Measurements from ENCODE around the gene INTS1. TPM values are rescaled to one million over a fixed set of nuclear protein-coding genes. Genes with fewer than 3 reads are reported as not detected.

INTS1 gene
- total RNA-seq, 4 donors from 2014 or later: 29.8 to 65.5 (median 41.4) TPM

- Histone ChIP-seq H3K27ac (no peak overlapping the region), H3K4me1 (no peaks in the 10 kb centered on the region), H3K27me3 (peaks cover 4% of the 10 kb centered on the region), H3K36me3 (peaks cover 0 to 57% of the 10 kb centered on the region in 2 donors), H3K9me3 (no peaks in the 10 kb centered on the region), H3K4me3 (no peak overlapping the region)
- no CpG with 5 or more reads among the region's 10 CpGs for WGBS, 2 donors (ENCODE audit: low coverage in 1 of 2)
- TF ChIP-seq POLR2AphosphoS5 (IDR thresholded peaks at IDR 0.05): no peak
- no peak for TF ChIP-seq CTCF (IDR thresholded peaks at IDR 0.05)
- no peak for TF ChIP-seq POLR2A (IDR thresholded peaks at IDR 0.05)
- TF ChIP-seq EP300 (IDR thresholded peaks at IDR 0.05): no peak
- ATAC-seq: no peak
Observed at GRCh38 chr7:1438208-1438607, 66.0 kb downstream of the INTS1 start.

GRCh38 chr7:1437155-1437880, 66.9 kb downstream of the INTS1 start:
- no peak for ATAC-seq
- WGBS, 2 donors (ENCODE audit: low coverage in 1 of 2): 80% methylated on average over 3 of the region's 43 CpGs; no CpG with 5 or more reads in 1 of the 2 donors
- H3K4me1 ChIP-seq: peaks cover 0 to 7% (median 3%) of the 10 kb centered on the region in 3 donors
- H3K4me3 ChIP-seq: no peak overlapping the region
- no peak for TF ChIP-seq CTCF (IDR thresholded peaks at IDR 0.05)
- no peak for TF ChIP-seq POLR2A (IDR thresholded peaks at IDR 0.05)
- no peak for TF ChIP-seq POLR2AphosphoS5 (IDR thresholded peaks at IDR 0.05)
- no peak for TF ChIP-seq EP300 (IDR thresholded peaks at IDR 0.05)
- H3K27me3 ChIP-seq: peaks cover 12% of the 10 kb centered on the region
- H3K9me3 ChIP-seq: no peaks in the 10 kb centered on the region
- peaks cover 0 to 57% of the 10 kb centered on the region in 2 donors for H3K36me3 ChIP-seq
- no peak overlapping the region for H3K27ac ChIP-seq

- WGBS, 2 donors (ENCODE audit: low coverage in 1 of 2): 90 to 94% methylated on average over 2 to 9 of the region's 20 CpGs
- Histone ChIP-seq H3K9me3 (no peaks in the 10 kb centered on the region), H3K27me3 (peaks cover 20% of the 10 kb centered on the region), H3K36me3 (peaks cover 0 to 50% of the 10 kb centered on the region in 2 donors), H3K4me1 (peaks cover 0 to 14% (median 5%) of the 10 kb centered on the region in 3 donors), H3K27ac (no peak overlapping the region), H3K4me3 (no peak overlapping the region)
- no peak for ATAC-seq
- no peak for TF ChIP-seq EP300 (IDR thresholded peaks at IDR 0.05)
- no peak for TF ChIP-seq CTCF (IDR thresholded peaks at IDR 0.05)
- TF ChIP-seq POLR2AphosphoS5 (IDR thresholded peaks at IDR 0.05): no peak
- no peak for TF ChIP-seq POLR2A (IDR thresholded peaks at IDR 0.05)
Observed at GRCh38 chr7:1436608-1437007, 67.6 kb downstream of the INTS1 start.

- WGBS, 2 donors (ENCODE audit: low coverage in 1 of 2): no CpG with 5 or more reads among the region's 22 CpGs
- no peak for ATAC-seq
- H3K36me3 ChIP-seq: peaks cover 0 to 35% of the 10 kb centered on the region in 2 donors
Observed at GRCh38 chr7:1434891-1435670, 69.1 kb downstream of the INTS1 start.

More at GRCh38 chr7:1434891-1435670, 69.1 kb downstream of the INTS1 start:
- Histone ChIP-seq H3K4me1 (peaks cover 0 to 14% (median 5%) of the 10 kb centered on the region in 3 donors), H3K9me3 (no peaks in the 10 kb centered on the region), H3K4me3 (no peak overlapping the region), H3K27ac (no peak overlapping the region), H3K27me3 (peaks cover 35% of the 10 kb centered on the region)
- TF ChIP-seq POLR2A (IDR thresholded peaks at IDR 0.05): no peak
- TF ChIP-seq CTCF (IDR thresholded peaks at IDR 0.05): no peak
- no peak for TF ChIP-seq POLR2AphosphoS5 (IDR thresholded peaks at IDR 0.05)
- no peak for TF ChIP-seq EP300 (IDR thresholded peaks at IDR 0.05)
